Kidney (tissue), 14 donors: Measurements from ENCODE around the gene KCTD7. TPM values are rescaled to one million over a fixed set of nuclear protein-coding genes. Genes with fewer than 3 reads are reported as not detected.
"Not testable (repeated sequence)": the region's sequence is repeated elsewhere in the genome, so short reads cannot be mapped to it uniquely, and the experiment has no call there.

Experiments used
- DNase-seq, 5 donors: peaks; one replicate each; pipeline ENCODE4 v3.0.0-alpha.2; 2013 to 2020
- FAIRE-seq: peaks from 2 replicates; lab custom pipeline; 2012; peaks lifted over from hg19 to GRCh38; lab: Jason Lieb, UNC
- H3K27ac ChIP-seq, 2 donors: one replicate each; pipeline ENCODE4 v1.7.0; 2013; ENCODE audit warnings: low read depth in 2 of 2, low read length in 2 of 2, inconsistent platforms in 1 of 2
- H3K27me3 ChIP-seq: one replicate; pipeline ENCODE4 v1.7.1; 2013; ENCODE audit warnings: low read length, inconsistent platforms; ENCODE audit not compliant: control insufficient read depth, insufficient read depth
- H3K36me3 ChIP-seq, 3 donors: one replicate each; pipeline versions ENCODE4 v1.7.0 to v1.7.1; 2013; ENCODE audit warnings: low read length in 3 of 3, control low read depth in 1 of 3, inconsistent platforms in 1 of 3; ENCODE audit not compliant: insufficient read depth in 3 of 3, control insufficient read depth in 2 of 3
- H3K4me1 ChIP-seq, 3 donors: one replicate each; pipeline versions ENCODE4 v1.7.0 to v1.7.1; 2013; ENCODE audit warnings: low read length in 3 of 3, inconsistent platforms in 1 of 3, low read depth in 1 of 3; ENCODE audit not compliant: control insufficient read depth in 2 of 3, insufficient read depth in 2 of 3
- H3K4me3 ChIP-seq, 3 donors: one replicate each; pipeline versions ENCODE4 v1.7.0 to v1.8.1; 2013; ENCODE audit warnings: low read length in 3 of 3, control low read depth in 1 of 3, inconsistent platforms in 1 of 3
- H3K9ac ChIP-seq, 3 donors: one replicate each; pipeline versions ENCODE4 v1.7.0 to v1.7.1; 2013; ENCODE audit warnings: low read length in 3 of 3, control low read depth in 1 of 3, inconsistent platforms in 1 of 3
- H3K9me3 ChIP-seq, 3 donors: one replicate each; pipeline versions ENCODE4 v1.7.0 to v1.7.1; 2013; ENCODE audit warnings: low read length in 3 of 3, control low read depth in 1 of 3, inconsistent platforms in 1 of 3; ENCODE audit not compliant: control insufficient read depth in 2 of 3, insufficient read depth in 1 of 3
- intact Hi-C: fragments of 100-400 bp; cut with DNase I; formaldehyde crosslinking; loops from one replicate; pipeline ENCODE4 v1.11.1; 2022
- polyA plus RNA-seq: library from polyadenylated mRNA; stranded (reverse); fragments of 350-450 nt; fragmentation: Illumina TruSeq; extraction: RNeasy Lipid Tissue Mini Kit (QIAGEN cat#74804); gene quantifications from one replicate; pipeline ENCODE4 v1.2.3, GENCODE V29; 2014; ENCODE audit warnings: low read depth, low replicate concordance; ENCODE audit not compliant: insufficient read depth
- total RNA-seq: library from RNA; stranded (reverse); fragmentation: NEBNext Ultra II Directional; extraction: Animal tissue kit (Norgen Biotek cat#: 25700); gene quantifications from one replicate; pipeline ENCODE4 v1.2.1, GENCODE V29; 2021
- TF ChIP-seq, protein P1 (sequence below): IDR thresholded peaks from 3 replicates; pipeline ENCODE4 v1.5.1; 2012; ENCODE audit warnings: mild to moderate bottlenecking, moderate library complexity, borderline replicate concordance; ENCODE audit not compliant: insufficient read depth; ENCODE audit errors: extremely low read depth
- donor health status: control.
- donor health status: control.
- donor health status: control.
- donor health status: control.
- donor health status: control.
- donor health status: DM: yes; HTN: yes; CAD: no.
- donor health status: Normal renal cell carcinoma (clear cell type).

The KCTD7 gene
- total and polyA plus RNA-seq, 2 donors from 2014 or later: 7.2 to 12.4 TPM

DNA sequence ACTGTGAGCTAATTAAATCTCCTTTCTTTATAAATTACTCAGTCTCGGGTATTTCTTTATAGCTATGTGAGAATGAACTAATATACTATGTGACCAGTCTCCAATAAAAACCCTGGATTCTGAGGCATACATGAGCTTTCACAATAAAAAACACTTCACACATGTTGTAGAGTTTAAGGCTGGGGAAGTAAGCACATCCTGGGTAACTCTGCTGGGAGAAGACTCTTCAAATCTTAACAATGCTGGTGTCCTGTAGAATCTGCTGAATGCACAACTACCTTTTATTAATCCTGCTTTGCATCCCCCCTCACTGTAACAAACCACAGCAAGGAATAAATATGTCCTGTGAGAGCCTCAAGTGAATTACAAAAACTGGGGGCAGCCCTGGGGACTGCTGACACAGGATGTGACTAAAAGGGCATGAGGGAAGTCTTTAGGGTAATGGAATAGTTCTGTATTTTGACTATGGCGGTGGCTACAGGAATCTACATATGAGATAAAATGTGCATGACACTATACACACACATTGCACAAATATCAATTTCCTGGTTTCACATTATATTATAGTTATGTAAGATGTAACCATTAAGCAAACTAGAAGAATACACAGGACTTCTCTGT lies 45.1 kb upstream of the KCTD7 start:
- Histone ChIP-seq H3K4me3 (no peak overlapping the region), H3K4me1 (no peaks in the 10 kb centered on the region), H3K9me3 (no peaks in the 10 kb centered on the region), H3K27me3 (no peaks in the 10 kb centered on the region), H3K9ac (no peak overlapping the region), H3K27ac (no peak overlapping the region), H3K36me3 (no peaks in the 10 kb centered on the region)
- TF ChIP-seq, protein P1, sequence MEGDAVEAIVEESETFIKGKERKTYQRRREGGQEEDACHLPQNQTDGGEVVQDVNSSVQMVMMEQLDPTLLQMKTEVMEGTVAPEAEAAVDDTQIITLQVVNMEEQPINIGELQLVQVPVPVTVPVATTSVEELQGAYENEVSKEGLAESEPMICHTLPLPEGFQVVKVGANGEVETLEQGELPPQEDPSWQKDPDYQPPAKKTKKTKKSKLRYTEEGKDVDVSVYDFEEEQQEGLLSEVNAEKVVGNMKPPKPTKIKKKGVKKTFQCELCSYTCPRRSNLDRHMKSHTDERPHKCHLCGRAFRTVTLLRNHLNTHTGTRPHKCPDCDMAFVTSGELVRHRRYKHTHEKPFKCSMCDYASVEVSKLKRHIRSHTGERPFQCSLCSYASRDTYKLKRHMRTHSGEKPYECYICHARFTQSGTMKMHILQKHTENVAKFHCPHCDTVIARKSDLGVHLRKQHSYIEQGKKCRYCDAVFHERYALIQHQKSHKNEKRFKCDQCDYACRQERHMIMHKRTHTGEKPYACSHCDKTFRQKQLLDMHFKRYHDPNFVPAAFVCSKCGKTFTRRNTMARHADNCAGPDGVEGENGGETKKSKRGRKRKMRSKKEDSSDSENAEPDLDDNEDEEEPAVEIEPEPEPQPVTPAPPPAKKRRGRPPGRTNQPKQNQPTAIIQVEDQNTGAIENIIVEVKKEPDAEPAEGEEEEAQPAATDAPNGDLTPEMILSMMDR: no peak
- FAIRE-seq (no peak), DNase-seq (no peak)
- intact Hi-C loops: no loop called here

DNA sequence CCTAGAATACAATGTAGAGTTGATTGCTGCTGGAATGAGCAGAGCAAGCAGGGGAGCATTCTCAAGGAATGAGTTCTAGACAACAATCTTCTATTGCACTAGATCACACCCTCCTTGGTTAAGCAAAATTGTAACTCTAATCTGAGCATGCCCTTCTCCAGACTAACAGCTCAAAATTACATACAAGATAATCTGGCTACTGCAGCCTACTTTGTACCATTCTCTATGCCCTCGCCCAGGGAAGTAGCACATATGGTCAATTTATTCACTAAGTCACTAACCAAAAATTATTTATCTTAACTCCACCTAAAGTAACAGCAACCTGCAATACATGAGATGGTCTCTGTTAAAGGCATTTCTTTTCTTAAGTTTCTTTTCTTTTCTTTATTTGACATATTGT lies 42.5 kb upstream of the KCTD7 start:
- Histone ChIP-seq H3K27me3 (no peaks in the 10 kb centered on the region), H3K36me3 (no peaks in the 10 kb centered on the region), H3K4me1 (peaks cover 0 to 2% (median 0%) of the 10 kb centered on the region in 3 donors), H3K9me3 (no peaks in the 10 kb centered on the region), H3K4me3 (no peak overlapping the region), H3K27ac (no peak overlapping the region), H3K9ac (no peak overlapping the region)
- no peak for DNase-seq
- FAIRE-seq: no peak
- TF ChIP-seq, protein P1: no peak
- intact Hi-C loops: no loop called here

DNA sequence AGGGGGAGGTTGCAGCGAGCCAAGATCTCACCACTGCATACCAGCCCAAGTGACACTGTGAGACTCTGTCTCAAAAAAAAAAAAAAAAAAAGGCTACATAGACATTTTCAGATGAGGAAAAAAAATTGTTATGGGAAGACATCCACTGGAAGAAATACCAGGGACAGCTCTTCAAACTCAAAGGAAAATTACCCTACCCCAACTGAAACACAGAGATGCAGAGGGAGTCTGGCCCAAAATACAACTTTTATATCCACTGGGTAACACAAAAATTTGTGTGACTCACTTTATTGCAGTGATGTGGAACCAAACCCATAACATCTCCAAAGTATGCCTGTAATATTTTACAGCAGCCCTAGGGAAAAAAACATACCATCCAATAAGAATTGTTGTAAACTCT lies 40.5 kb upstream of the KCTD7 start:
- H3K27ac ChIP-seq, H3K4me1 ChIP-seq, H3K9ac ChIP-seq, H3K36me3 ChIP-seq, FAIRE-seq, intact Hi-C loops, DNase-seq, H3K4me3 ChIP-seq, H3K9me3 ChIP-seq, H3K27me3 ChIP-seq: not testable (repeated sequence)

DNA sequence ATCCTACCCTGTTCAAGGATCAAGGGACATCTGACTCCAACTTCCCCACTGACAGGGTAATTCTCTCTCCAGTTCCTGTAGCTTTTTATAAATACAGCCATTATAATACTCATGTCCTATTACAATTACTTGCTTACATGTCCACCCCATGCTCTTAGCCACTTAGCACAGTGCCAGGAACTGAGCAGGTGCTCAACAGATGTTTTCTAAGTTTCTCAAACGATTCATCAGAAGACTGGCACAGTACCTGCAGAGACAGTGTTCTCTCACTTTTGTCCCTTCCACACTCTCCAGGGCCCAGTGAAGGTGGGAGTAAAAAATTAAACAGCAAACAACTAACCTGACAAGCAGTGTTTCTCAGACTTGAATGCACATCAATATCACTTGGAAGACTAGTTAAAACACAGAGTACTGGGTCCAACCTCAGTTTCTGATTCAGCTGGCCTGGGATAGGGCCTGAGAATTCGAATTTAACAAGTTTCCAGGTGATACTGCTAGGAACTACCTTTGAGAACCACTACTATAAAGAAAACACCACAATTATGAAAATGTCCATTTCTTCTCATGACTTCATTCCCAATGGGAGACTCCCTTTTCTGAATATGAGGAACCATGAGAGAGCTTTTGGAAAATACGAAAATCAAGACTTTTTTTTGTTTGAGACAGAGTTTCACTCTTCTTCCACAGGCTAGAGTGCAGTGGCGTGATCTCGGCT lies 39.7 kb upstream of the KCTD7 start:
- H3K27ac ChIP-seq, H3K4me3 ChIP-seq, intact Hi-C loops, H3K27me3 ChIP-seq, H3K36me3 ChIP-seq, H3K9me3 ChIP-seq, H3K4me1 ChIP-seq, DNase-seq, FAIRE-seq, H3K9ac ChIP-seq: not testable (repeated sequence)

DNA sequence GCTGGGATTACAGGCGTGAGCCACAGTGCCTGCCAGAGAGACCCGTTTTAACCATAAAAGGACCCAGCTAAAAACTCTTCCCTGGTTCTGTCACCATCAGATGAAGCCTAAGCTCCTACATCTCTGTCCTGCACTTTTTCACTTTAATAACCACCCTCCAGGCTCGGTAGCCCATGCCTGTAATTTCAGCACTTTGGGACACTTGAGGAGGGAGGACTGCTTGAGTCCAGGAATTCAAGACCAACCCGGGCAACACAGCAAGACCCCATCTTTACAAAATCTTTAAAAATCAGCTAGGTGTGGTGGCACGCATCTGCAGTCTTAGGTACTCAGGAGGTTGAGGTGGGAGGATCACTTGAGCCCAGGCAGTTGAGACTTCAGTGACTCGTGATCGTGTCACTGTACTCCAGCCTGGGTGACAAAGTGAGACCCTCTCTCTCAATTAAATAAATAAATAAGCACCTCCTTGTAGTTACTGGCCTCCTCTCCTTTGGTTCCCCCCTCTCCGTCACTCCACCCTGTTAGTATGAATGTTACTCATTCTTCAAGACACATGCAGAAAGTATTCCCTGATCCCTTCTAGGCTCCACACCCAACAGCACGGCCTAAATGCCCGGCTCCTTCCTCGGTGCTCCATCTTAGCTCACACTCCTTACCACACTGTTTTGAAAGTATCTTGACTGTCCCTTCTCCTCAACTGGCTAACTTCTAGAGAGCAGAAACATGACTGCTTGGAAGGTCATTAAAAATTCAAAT lies 38.2 kb upstream of the KCTD7 start:
- H3K9me3 ChIP-seq, FAIRE-seq, H3K27ac ChIP-seq, H3K4me1 ChIP-seq, H3K36me3 ChIP-seq, H3K27me3 ChIP-seq, DNase-seq, intact Hi-C loops: not testable (repeated sequence)
- Histone ChIP-seq H3K9ac (peak overlapping the region in 1 of 3 donors; percentile 81), H3K4me3 (peak overlapping the region in 2 of 3 donors; percentile 62 to 79)

DNA sequence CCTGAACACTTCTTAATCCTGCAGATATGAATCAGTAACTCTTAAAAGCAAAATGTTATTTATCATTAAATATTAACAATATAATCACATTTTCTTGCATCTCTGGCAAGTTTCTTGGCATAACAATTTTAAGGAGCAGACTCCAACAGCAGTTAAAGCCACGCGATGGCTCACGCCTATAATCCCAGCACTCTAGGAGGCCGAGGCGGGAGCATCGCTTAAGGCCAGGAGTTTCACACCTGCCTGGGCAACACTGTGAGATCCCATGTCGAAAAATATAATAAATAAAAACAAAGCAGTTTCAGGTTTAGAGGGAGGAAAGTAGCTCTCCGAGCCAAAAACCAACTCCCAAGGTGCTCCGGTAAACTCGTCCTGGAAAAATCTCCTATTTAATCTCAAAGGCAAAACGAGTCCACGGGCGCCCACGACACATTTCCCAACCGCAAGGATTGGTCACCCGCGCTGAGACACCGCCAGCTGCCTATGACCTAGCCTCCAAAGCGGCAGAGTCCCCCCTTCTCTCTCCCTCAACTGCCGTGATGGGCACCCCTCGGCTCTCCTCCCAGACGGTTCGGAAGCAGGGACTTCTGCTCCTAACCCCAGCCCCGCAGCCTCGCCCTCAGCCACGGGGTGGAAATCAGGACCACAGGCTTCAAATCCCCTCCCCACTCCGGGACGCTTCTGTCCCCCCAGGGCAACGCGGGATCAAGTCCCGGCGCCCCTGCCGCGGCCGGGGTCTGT lies 37.5 kb upstream of the KCTD7 start:
- peak overlapping the region; percentile 96 to 97 for H3K27ac ChIP-seq
- H3K9me3 ChIP-seq, H3K36me3 ChIP-seq, FAIRE-seq, intact Hi-C loops, H3K4me1 ChIP-seq, H3K27me3 ChIP-seq: not testable (repeated sequence)
- peak overlapping the region; percentile 36 to 81 (median 57) for H3K9ac ChIP-seq
- peak in 3 of 5 donors; percentile 6 to 83 (median 8) for DNase-seq
- H3K4me3 ChIP-seq: peak overlapping the region; percentile 62 to 87 (median 79)
